Measurements from ENCODE around the gene GALNT3.

GALNT3 gene

GRCh38 chr2:165745916-165746315 lies 48.1 kb downstream of the GALNT3 start:
- Histone ChIP-seq H3K27me3 (replicated peaks; ENCODE audit: insufficient read depth, low read length) (no peaks in the 10 kb centered on the region), H3K4me1 (ENCODE audit: low read length) (no peaks in the 10 kb centered on the region), H3K4me3 (ENCODE audit: low read length) (no peak overlapping the region), H3K4me2 (ENCODE audit: low read depth, low read length) (no peak overlapping the region), H3K79me2 (ENCODE audit: low read length) (no peaks in the 10 kb centered on the region), H3K9me3 (replicated peaks; ENCODE audit: insufficient read depth, low read length) (no peaks in the 10 kb centered on the region), H4K20me1 (ENCODE audit: insufficient read depth, low read length) (no peaks in the 10 kb centered on the region), H3F3A (ENCODE audit: insufficient read depth, low read length) (no peaks in the 10 kb centered on the region), H3K27ac (ENCODE audit: low read length) (no peak overlapping the region), H3K9ac (ENCODE audit: low read length) (no peak overlapping the region), H3K36me3 (replicated peaks; ENCODE audit: insufficient read depth, low read length) (0 out of 2 replicates have a peak, but pooled peaks cover 2% of the 10 kb centered on the region), H2AFZ (ENCODE audit: low read length) (no peak overlapping the region), H3K9me2 (replicated peaks; ENCODE audit: insufficient read depth, low read length) (no peaks in the 10 kb centered on the region)
- DNase-seq, result no peak
- TF ChIP-seq CTCF (IDR thresholded peaks at IDR 0.05; ENCODE audit: low read length) (no peak), EZH2 (optimal IDR thresholded peaks at IDR 0.05; ENCODE audit: low read depth, low read length) (no peak), EZH2phosphoT487 (IDR thresholded peaks at IDR 0.05; ENCODE audit: low read length) (no peak)

- Histone ChIP-seq H3K9me2 (replicated peaks; ENCODE audit: insufficient read depth, low read length) (no peaks in the 10 kb centered on the region), H3K9ac (ENCODE audit: low read length) (no peak overlapping the region), H2AFZ (ENCODE audit: low read length) (no peak overlapping the region), H3K79me2 (ENCODE audit: low read length) (no peaks in the 10 kb centered on the region), H3K4me1 (ENCODE audit: low read length) (0 out of 2 replicates have a peak, but pooled peaks cover 1% of the 10 kb centered on the region), H3F3A (ENCODE audit: insufficient read depth, low read length) (no peaks in the 10 kb centered on the region), H3K27ac (ENCODE audit: low read length) (no peak overlapping the region), H3K9me3 (replicated peaks; ENCODE audit: insufficient read depth, low read length) (no peaks in the 10 kb centered on the region), H3K4me3 (ENCODE audit: low read length) (no peak overlapping the region), H4K20me1 (ENCODE audit: insufficient read depth, low read length) (no peaks in the 10 kb centered on the region), H3K27me3 (replicated peaks; ENCODE audit: insufficient read depth, low read length) (no peaks in the 10 kb centered on the region), H3K4me2 (ENCODE audit: low read depth, low read length) (no peak overlapping the region), H3K36me3 (replicated peaks; ENCODE audit: insufficient read depth, low read length) (0 out of 2 replicates have a peak, but pooled peaks cover 2% of the 10 kb centered on the region)
- no peak for DNase-seq
- TF ChIP-seq CTCF (IDR thresholded peaks at IDR 0.05; ENCODE audit: low read length) (no peak), EZH2 (optimal IDR thresholded peaks at IDR 0.05; ENCODE audit: low read depth, low read length) (no peak), EZH2phosphoT487 (IDR thresholded peaks at IDR 0.05; ENCODE audit: low read length) (no peak)
These were observed 50.6 kb downstream of the GALNT3 start for GRCh38 chr2:165743442-165743841.

GRCh38 chr2:165725421-165725820 lies 68.6 kb downstream of the GALNT3 start:
- TF ChIP-seq EZH2 (optimal IDR thresholded peaks at IDR 0.05; ENCODE audit: low read depth, low read length) (no peak), EZH2phosphoT487 (IDR thresholded peaks at IDR 0.05; ENCODE audit: low read length) (no peak), CTCF (IDR thresholded peaks at IDR 0.05; ENCODE audit: low read length) (no peak)
- Histone ChIP-seq H3K79me2 (ENCODE audit: low read length) (no peaks in the 10 kb centered on the region), H3K36me3 (replicated peaks; ENCODE audit: insufficient read depth, low read length) (no peaks in the 10 kb centered on the region), H3K4me2 (ENCODE audit: low read depth, low read length) (no peak overlapping the region), H3K4me1 (ENCODE audit: low read length) (no peaks in the 10 kb centered on the region), H3K27ac (ENCODE audit: low read length) (no peak overlapping the region), H3K9me2 (replicated peaks; ENCODE audit: insufficient read depth, low read length) (no peaks in the 10 kb centered on the region), H4K20me1 (ENCODE audit: insufficient read depth, low read length) (no peaks in the 10 kb centered on the region), H2AFZ (ENCODE audit: low read length) (no peak overlapping the region), H3K4me3 (ENCODE audit: low read length) (no peak overlapping the region), H3K9me3 (replicated peaks; ENCODE audit: insufficient read depth, low read length) (no peaks in the 10 kb centered on the region), H3K9ac (ENCODE audit: low read length) (no peak overlapping the region), H3F3A (ENCODE audit: insufficient read depth, low read length) (no peaks in the 10 kb centered on the region), H3K27me3 (replicated peaks; ENCODE audit: insufficient read depth, low read length) (no peaks in the 10 kb centered on the region)
- DNase-seq, result no peak
